Activated T-cell treated with anti-CD3 and anti-CD28 coated beads for 4 hours (primary cell): ENCODE results near the gene PRKCA.

ENCODE experiments used
- DNase-seq: peaks from one replicate; pipeline ENCODE4 v3.0.0-alpha.2; 2020

Gene PRKCA

GRCh38 chr17:66560691-66561090 is 258.3 kb downstream of the PRKCA start:
- no peak for DNase-seq

- DNase-seq = no peak
These were observed 259.7 kb downstream of the PRKCA start for GRCh38 chr17:66562119-66562518.

- DNase-seq = no peak
These were observed 262.6 kb downstream of the PRKCA start for GRCh38 chr17:66564992-66565465.

GRCh38 chr17:66567234-66568170 is 265.1 kb downstream of the PRKCA start:
- DNase-seq = peak; percentile 80

- DNase-seq = no peak
These were observed 267.2 kb downstream of the PRKCA start for GRCh38 chr17:66569572-66569971.

- DNase-seq = no peak
These were observed 268.2 kb downstream of the PRKCA start for GRCh38 chr17:66570447-66571195.

- DNase-seq = no peak
These were observed 269.3 kb downstream of the PRKCA start for GRCh38 chr17:66571745-66572144.

GRCh38 chr17:66573078-66573477 is 270.7 kb downstream of the PRKCA start:
- DNase-seq = no peak

- no peak for DNase-seq
These were observed 271.7 kb downstream of the PRKCA start for GRCh38 chr17:66574123-66574522.

- DNase-seq = no peak
These were observed 274.1 kb downstream of the PRKCA start for GRCh38 chr17:66576473-66576872.

- no peak for DNase-seq
These were observed 274.6 kb downstream of the PRKCA start for GRCh38 chr17:66577041-66577440.

GRCh38 chr17:66578781-66579489 is 276.5 kb downstream of the PRKCA start:
- DNase-seq = no peak

- DNase-seq = no peak
These were observed 277.1 kb downstream of the PRKCA start for GRCh38 chr17:66579556-66579955.

GRCh38 chr17:66580184-66580955 is 278.0 kb downstream of the PRKCA start:
- DNase-seq = no peak

GRCh38 chr17:66580956-66581391 is 278.6 kb downstream of the PRKCA start:
- no peak for DNase-seq

- DNase-seq = no peak
These were observed 280.1 kb downstream of the PRKCA start for GRCh38 chr17:66582373-66583111.

- no peak for DNase-seq
These were observed 280.8 kb downstream of the PRKCA start for GRCh38 chr17:66583112-66583748.

GRCh38 chr17:66584927-66585326 is 282.5 kb downstream of the PRKCA start:
- no peak for DNase-seq

GRCh38 chr17:66585472-66585871 is 283.1 kb downstream of the PRKCA start:
- DNase-seq = no peak

GRCh38 chr17:66589892-66590291 is 287.5 kb downstream of the PRKCA start:
- DNase-seq = no peak

- no peak for DNase-seq
These were observed 290.7 kb downstream of the PRKCA start for GRCh38 chr17:66593116-66593515.
